ENCODE data around the gene TXNDC11. TPM values are rescaled to one million over a fixed set of nuclear protein-coding genes. Genes with fewer than 3 reads are reported as not detected.

The TXNDC11 gene
- total RNA-seq, 5 donors from 2014 or later (not counting 1 experiment from before 2014, with no cell fraction given), result 44.0 to 76.3 (median 54.0) TPM

GRCh38 chr16:11729787-11730186 lies 12.9 kb downstream of the TXNDC11 start:
- H3K4me1 Mint-ChIP-seq, result peaks cover 13 to 55% (median 45%) of the 10 kb centered on the region in 3 donors
- POLR2A ChIA-PET, result interaction anchor here in 1 of 2 donors (0.5 to 0.6 kb wide), 2 partner anchors 128 to 198 kb away, joined by 3 to 4 read pairs; no protein-coding TSS in a partner anchor

GRCh38 chr16:11727796-11728543 lies 14.7 kb downstream of the TXNDC11 start:
- Mint-ChIP-seq H3K27me3 (no peaks in the 10 kb centered on the region), H3K4me1 (peaks cover 20 to 48% (median 41%) of the 10 kb centered on the region in 3 donors), H3K36me3 (peaks cover 55% of the 10 kb centered on the region), H3K9me3 (no peaks in the 10 kb centered on the region), H3K4me3 (no peak overlapping the region), H3K27ac (peak overlapping the region; percentile 7 to 29)
- CTCF ChIA-PET, result interaction anchor here in 1 of 2 donors (0.9 kb wide), 1 partner anchor 35 kb away, joined by 4 read pairs; no protein-coding TSS in a partner anchor
- H3K36me3 ChIP-seq (ENCODE audit: control insufficient read depth in 2 of 2, extremely low read depth in 1 of 2, insufficient read depth in 1 of 2, low read length in 1 of 2), result peaks cover 16 to 70% of the 10 kb centered on the region in 2 donors
- ATAC-seq (replicated peaks in 1 of 4), result no peak
- no peak for DNase-seq
- no peak overlapping the region for H3K4me3 ChIP-seq (ENCODE audit: control insufficient read depth in 1 of 2, extremely low read depth in 1 of 2, low read length in 1 of 2)
- H3K27ac ChIP-seq (ENCODE audit: low read length), result no peak overlapping the region
- H3K4me1 ChIP-seq (ENCODE audit: control insufficient read depth in 1 of 2, extremely low read depth in 1 of 2, insufficient read depth in 2 of 2, low read length in 2 of 2), result peaks cover 0 to 3% of the 10 kb centered on the region in 2 experiments
- POLR2A ChIA-PET, result no interaction called here
- no peaks in the 10 kb centered on the region for H3K27me3 ChIP-seq (replicated peaks in 1 of 2; ENCODE audit: control insufficient read depth in 2 of 2, extremely low read depth in 1 of 2, insufficient read depth in 2 of 2, low read length in 1 of 2)
- WGBS (ENCODE audit: insufficient coverage), result 73% methylated on average over 2 of the region's 4 CpGs
- no peaks in the 10 kb centered on the region for H3K9me3 ChIP-seq

More at GRCh38 chr16:11729787-11730186, 12.9 kb downstream of the TXNDC11 start:
- Mint-ChIP-seq H3K4me3 (no peak overlapping the region), H3K27ac (peak overlapping the region; percentile 11 to 24), H3K27me3 (no peaks in the 10 kb centered on the region), H3K36me3 (peaks cover 63% of the 10 kb centered on the region), H3K9me3 (no peaks in the 10 kb centered on the region)
- Histone ChIP-seq H3K36me3 (ENCODE audit: control insufficient read depth in 2 of 2, extremely low read depth in 1 of 2, insufficient read depth in 1 of 2, low read length in 1 of 2) (peaks cover 16 to 78% of the 10 kb centered on the region in 2 donors), H3K9me3 (no peaks in the 10 kb centered on the region), H3K27ac (ENCODE audit: low read length) (no peak overlapping the region), H3K4me3 (ENCODE audit: control insufficient read depth in 1 of 2, extremely low read depth in 1 of 2, low read length in 1 of 2) (no peak overlapping the region), H3K27me3 (replicated peaks in 1 of 2; ENCODE audit: control insufficient read depth in 2 of 2, extremely low read depth in 1 of 2, insufficient read depth in 2 of 2, low read length in 1 of 2) (no peaks in the 10 kb centered on the region), H3K4me1 (ENCODE audit: control insufficient read depth in 1 of 2, extremely low read depth in 1 of 2, insufficient read depth in 2 of 2, low read length in 2 of 2) (peaks cover 0 to 3% of the 10 kb centered on the region in 2 experiments)
- no peak for ATAC-seq (replicated peaks in 1 of 4)
- no peak for DNase-seq
- 100% methylated on average over 1 of the region's 3 CpGs for WGBS (ENCODE audit: insufficient coverage)
- CTCF ChIA-PET, result no interaction called here

GRCh38 chr16:11726008-11726407 lies 16.6 kb downstream of the TXNDC11 start:
- Mint-ChIP-seq H3K4me1 (peaks cover 30 to 41% (median 35%) of the 10 kb centered on the region in 3 donors), H3K27me3 (no peaks in the 10 kb centered on the region), H3K27ac (peak overlapping the region in 1 of 2 donors; percentile 6), H3K4me3 (no peak overlapping the region), H3K9me3 (no peaks in the 10 kb centered on the region), H3K36me3 (peaks cover 52% of the 10 kb centered on the region)
- Histone ChIP-seq H3K27me3 (replicated peaks in 1 of 2; ENCODE audit: control insufficient read depth in 2 of 2, extremely low read depth in 1 of 2, insufficient read depth in 2 of 2, low read length in 1 of 2) (no peaks in the 10 kb centered on the region), H3K9me3 (no peaks in the 10 kb centered on the region), H3K4me1 (ENCODE audit: control insufficient read depth in 1 of 2, extremely low read depth in 1 of 2, insufficient read depth in 2 of 2, low read length in 2 of 2) (peaks cover 0 to 3% of the 10 kb centered on the region in 2 experiments), H3K36me3 (ENCODE audit: control insufficient read depth in 2 of 2, extremely low read depth in 1 of 2, insufficient read depth in 1 of 2, low read length in 1 of 2) (peaks cover 16 to 68% of the 10 kb centered on the region in 2 donors), H3K27ac (ENCODE audit: low read length) (no peak overlapping the region), H3K4me3 (ENCODE audit: control insufficient read depth in 1 of 2, extremely low read depth in 1 of 2, low read length in 1 of 2) (no peak overlapping the region)
- no peak for ATAC-seq (replicated peaks in 1 of 4)
- 98% methylated on average over 6 of the region's 8 CpGs for WGBS (ENCODE audit: insufficient coverage)
- ChIA-PET CTCF (no interaction called here), POLR2A (no interaction called here)
- DNase-seq, result no peak

GRCh38 chr16:11725457-11725856 lies 17.2 kb downstream of the TXNDC11 start:
- H3K27ac Mint-ChIP-seq, result peak overlapping the region in 1 of 2 donors; percentile 6
- POLR2A ChIA-PET, result interaction anchor here in 1 of 2 donors (0.5 kb wide), 1 partner anchor 58 kb away, joined by 3 read pairs; no protein-coding TSS in a partner anchor

GRCh38 chr16:11722468-11722808 lies 20.2 kb downstream of the TXNDC11 start:
- Histone ChIP-seq H3K27me3 (replicated peaks in 1 of 2; ENCODE audit: control insufficient read depth in 2 of 2, extremely low read depth in 1 of 2, insufficient read depth in 2 of 2, low read length in 1 of 2) (no peaks in the 10 kb centered on the region), H3K4me3 (ENCODE audit: control insufficient read depth in 1 of 2, extremely low read depth in 1 of 2, low read length in 1 of 2) (no peak overlapping the region), H3K4me1 (ENCODE audit: control insufficient read depth in 1 of 2, extremely low read depth in 1 of 2, insufficient read depth in 2 of 2, low read length in 2 of 2) (no peaks in the 10 kb centered on the region), H3K9me3 (no peaks in the 10 kb centered on the region), H3K27ac (ENCODE audit: low read length) (no peak overlapping the region), H3K36me3 (ENCODE audit: control insufficient read depth in 2 of 2, extremely low read depth in 1 of 2, insufficient read depth in 1 of 2, low read length in 1 of 2) (peaks cover 14 to 56% of the 10 kb centered on the region in 2 donors)
- DNase-seq, result no peak
- ChIA-PET CTCF (no interaction called here), POLR2A (interaction anchor here in 1 of 2 donors (0.6 to 0.7 kb wide), 2 partner anchors 166 to 183 kb away, joined by 3 to 5 read pairs; no protein-coding TSS in a partner anchor)
- Mint-ChIP-seq H3K4me1 (peaks cover 19 to 31% (median 24%) of the 10 kb centered on the region in 3 donors), H3K27me3 (no peaks in the 10 kb centered on the region), H3K27ac (peak overlapping the region; percentile 5 to 44), H3K36me3 (peaks cover 33% of the 10 kb centered on the region), H3K9me3 (no peaks in the 10 kb centered on the region), H3K4me3 (no peak overlapping the region)
- no peak for ATAC-seq (replicated peaks in 1 of 4)
- WGBS (ENCODE audit: insufficient coverage), result no CpG with 5 or more reads among the region's 3 CpGs

More at GRCh38 chr16:11725457-11725856, 17.2 kb downstream of the TXNDC11 start:
- ATAC-seq (replicated peaks in 1 of 4), result no peak
- Histone ChIP-seq H3K27me3 (replicated peaks in 1 of 2; ENCODE audit: control insufficient read depth in 2 of 2, extremely low read depth in 1 of 2, insufficient read depth in 2 of 2, low read length in 1 of 2) (no peaks in the 10 kb centered on the region), H3K9me3 (no peaks in the 10 kb centered on the region), H3K36me3 (ENCODE audit: control insufficient read depth in 2 of 2, extremely low read depth in 1 of 2, insufficient read depth in 1 of 2, low read length in 1 of 2) (peaks cover 21 to 68% of the 10 kb centered on the region in 2 donors), H3K4me1 (ENCODE audit: control insufficient read depth in 1 of 2, extremely low read depth in 1 of 2, insufficient read depth in 2 of 2, low read length in 2 of 2) (peaks cover 0 to 3% of the 10 kb centered on the region in 2 experiments), H3K27ac (ENCODE audit: low read length) (no peak overlapping the region), H3K4me3 (ENCODE audit: control insufficient read depth in 1 of 2, extremely low read depth in 1 of 2, low read length in 1 of 2) (no peak overlapping the region)
- DNase-seq, result no peak
- Mint-ChIP-seq H3K4me1 (peaks cover 30 to 37% (median 32%) of the 10 kb centered on the region in 3 donors), H3K27me3 (no peaks in the 10 kb centered on the region), H3K4me3 (no peak overlapping the region), H3K9me3 (no peaks in the 10 kb centered on the region), H3K36me3 (peaks cover 49% of the 10 kb centered on the region)
- no CpG with 5 or more reads among the region's 1 CpG for WGBS (ENCODE audit: insufficient coverage)
- CTCF ChIA-PET, result interaction anchor here in 1 of 2 donors (0.6 to 0.7 kb wide), 2 partner anchors 17 to 387 kb away, joined by 3 read pairs; no protein-coding TSS in a partner anchor

- CTCF ChIA-PET, result no interaction called here
- peaks cover 14 to 56% of the 10 kb centered on the region in 2 donors for H3K36me3 ChIP-seq (ENCODE audit: control insufficient read depth in 2 of 2, extremely low read depth in 1 of 2, insufficient read depth in 1 of 2, low read length in 1 of 2)
- Mint-ChIP-seq H3K27me3 (no peaks in the 10 kb centered on the region), H3K9me3 (no peaks in the 10 kb centered on the region), H3K27ac (peak overlapping the region; percentile 5 to 44), H3K4me3 (no peak overlapping the region), H3K36me3 (peaks cover 33% of the 10 kb centered on the region), H3K4me1 (peaks cover 19 to 33% (median 24%) of the 10 kb centered on the region in 3 donors)
- ATAC-seq (replicated peaks in 1 of 4) (no peak), DNase-seq (no peak)
- H3K27ac ChIP-seq (ENCODE audit: low read length), result no peak overlapping the region
- POLR2A ChIA-PET, result interaction anchor here in 1 of 2 donors (0.5 kb wide), 1 partner anchor 47 kb away, joined by 5 read pairs; no protein-coding TSS in a partner anchor
- no peaks in the 10 kb centered on the region for H3K4me1 ChIP-seq (ENCODE audit: control insufficient read depth in 1 of 2, extremely low read depth in 1 of 2, insufficient read depth in 2 of 2, low read length in 2 of 2)
- H3K4me3 ChIP-seq (ENCODE audit: control insufficient read depth in 1 of 2, extremely low read depth in 1 of 2, low read length in 1 of 2), result no peak overlapping the region
- WGBS (ENCODE audit: insufficient coverage), result 100% methylated on average over 3 of the region's 4 CpGs
- no peaks in the 10 kb centered on the region for H3K9me3 ChIP-seq
- no peaks in the 10 kb centered on the region for H3K27me3 ChIP-seq (replicated peaks in 1 of 2; ENCODE audit: control insufficient read depth in 2 of 2, extremely low read depth in 1 of 2, insufficient read depth in 2 of 2, low read length in 1 of 2)
These were observed 20.7 kb downstream of the TXNDC11 start for GRCh38 chr16:11721781-11722467.

All from T-cell (primary cell).